Activated CD4-positive, alpha-beta T cell treated with anti-CD3 and anti-CD28 coated beads, Interleukin-2, amount 10 ng/mL, durations not matched to agents 24 days and 14 days (primary cell): ENCODE measurements around the gene DRD3. TPM values are rescaled to one million over a fixed set of nuclear protein-coding genes. Genes with fewer than 3 reads are reported as not detected.

Experiments
- DNase-seq: peaks from one replicate; pipeline ENCODE4 v3.0.0; 2022
- H3K27ac Mint-ChIP-seq: one replicate; pipeline ENCODE4 v1.8.0; 2022; ENCODE audit warnings: mild to moderate bottlenecking, mixed read lengths
- H3K27me3 Mint-ChIP-seq: one replicate; pipeline ENCODE4 v1.8.0; 2022; ENCODE audit warnings: mixed read lengths
- H3K36me3 Mint-ChIP-seq: one replicate; pipeline ENCODE4 v1.8.0; 2022; ENCODE audit warnings: low read depth, mild to moderate bottlenecking, mixed read lengths
- H3K4me1 Mint-ChIP-seq: one replicate; pipeline ENCODE4 v1.8.0; 2021; ENCODE audit warnings: mixed read lengths
- H3K4me3 Mint-ChIP-seq: one replicate; pipeline ENCODE4 v1.8.0; 2022; ENCODE audit warnings: mild to moderate bottlenecking, moderate library complexity, mixed read lengths
- H3K9me3 Mint-ChIP-seq: one replicate; pipeline ENCODE4 v1.8.0; 2021; ENCODE audit warnings: mixed read lengths
- intact Hi-C: fragments of 100-400 bp; cut with micrococcal nuclease; formaldehyde crosslinking; loops from one replicate; pipeline ENCODE4 v1.15.1; 2023
- total RNA-seq: library from RNA; stranded (reverse); gene quantifications from 2 replicates; pipeline ENCODE4 v1.2.3, GENCODE V29; 2022

The DRD3 gene
- total RNA-seq, 1 donor from 2014 or later = not detected

DNA sequence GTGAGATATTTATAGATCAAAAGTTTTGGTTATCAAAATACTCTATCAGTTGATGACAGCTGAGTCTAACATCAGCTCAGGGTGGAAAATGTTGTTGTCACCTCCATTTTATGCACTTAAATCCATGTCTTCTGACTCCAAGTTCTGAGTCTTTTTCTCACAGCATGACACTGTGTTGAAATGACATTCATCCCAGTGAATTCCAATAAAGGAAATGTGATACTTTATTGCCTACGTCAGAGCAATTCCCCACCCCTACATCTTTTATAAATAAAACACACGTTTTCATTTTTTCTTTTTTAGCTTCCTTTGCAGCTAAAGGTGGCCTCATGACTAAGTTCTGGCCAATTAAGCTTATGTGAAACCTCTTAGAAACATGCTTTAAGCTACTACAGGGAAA lies 10.7 kb downstream of the DRD3 start:
- Mint-ChIP-seq H3K4me3 (no peak overlapping the region), H3K36me3 (no peaks in the 10 kb centered on the region), H3K4me1 (no peaks in the 10 kb centered on the region), H3K9me3 (no peaks in the 10 kb centered on the region), H3K27me3 (peaks cover 9% of the 10 kb centered on the region), H3K27ac (no peak overlapping the region)
- DNase-seq = no peak
- intact Hi-C loops = no loop called here

DNA sequence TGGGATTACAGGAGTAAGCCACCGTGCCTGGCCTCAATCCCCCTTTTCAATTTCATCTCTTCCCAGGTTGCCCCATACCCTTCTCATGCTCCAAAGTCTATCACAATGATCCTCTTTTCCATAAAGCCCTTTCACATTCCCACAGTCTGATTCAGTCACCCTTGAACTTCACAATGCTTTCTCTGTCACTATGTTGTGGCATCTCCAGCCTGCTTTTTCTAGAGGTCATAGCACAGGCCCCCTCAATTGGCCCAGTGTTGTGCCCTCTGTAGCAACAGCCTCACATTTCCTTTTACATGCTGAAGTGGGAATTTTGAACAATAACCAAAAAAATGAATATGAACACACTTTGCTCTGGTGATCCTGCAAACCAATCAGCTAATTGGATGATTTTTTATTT lies 21.5 kb downstream of the DRD3 start:
- Mint-ChIP-seq H3K9me3 (no peaks in the 10 kb centered on the region), H3K4me3 (no peak overlapping the region), H3K36me3 (no peaks in the 10 kb centered on the region), H3K27ac (no peak overlapping the region), H3K27me3 (peaks cover 12% of the 10 kb centered on the region), H3K4me1 (peaks cover under 1% of the 10 kb centered on the region)
- no peak for DNase-seq
- intact Hi-C loops = loop anchor here (10.0 kb wide), 1 partner anchor 1657 kb away; no protein-coding TSS in a partner anchor

DNA sequence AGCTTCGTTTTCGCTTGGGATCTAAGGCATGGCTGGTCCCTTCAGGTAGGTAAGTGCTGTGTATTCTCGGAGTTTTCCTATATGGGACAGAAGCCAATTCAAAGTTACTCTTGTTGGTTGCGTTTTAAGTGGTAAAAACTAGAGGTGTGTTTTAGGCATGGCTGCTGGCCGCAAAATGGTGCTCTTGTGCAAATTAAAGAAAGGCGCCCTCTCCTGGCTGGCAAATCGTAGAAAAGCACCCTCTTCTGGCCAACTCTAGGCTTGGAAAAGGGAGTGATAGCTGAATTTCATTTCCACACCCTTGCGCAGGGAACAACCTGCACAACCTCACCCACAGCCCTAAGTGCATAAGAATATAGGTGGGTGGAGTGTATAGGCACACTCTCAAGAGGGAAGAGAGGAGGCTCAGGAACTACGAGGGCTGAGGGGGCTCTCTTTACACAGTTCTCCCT lies 23.5 kb downstream of the DRD3 start:
- H3K27ac Mint-ChIP-seq = no peak overlapping the region
- intact Hi-C loops = loop anchor here (10.0 kb wide), 1 partner anchor 1659 kb away; no protein-coding TSS in a partner anchor
- peaks cover 12% of the 10 kb centered on the region for H3K27me3 Mint-ChIP-seq
- H3K36me3 Mint-ChIP-seq = no peaks in the 10 kb centered on the region
- DNase-seq = peak; percentile 67
- H3K4me1 Mint-ChIP-seq = peaks cover 3% of the 10 kb centered on the region
- no peaks in the 10 kb centered on the region for H3K9me3 Mint-ChIP-seq
- H3K4me3 Mint-ChIP-seq = no peak overlapping the region

DNA sequence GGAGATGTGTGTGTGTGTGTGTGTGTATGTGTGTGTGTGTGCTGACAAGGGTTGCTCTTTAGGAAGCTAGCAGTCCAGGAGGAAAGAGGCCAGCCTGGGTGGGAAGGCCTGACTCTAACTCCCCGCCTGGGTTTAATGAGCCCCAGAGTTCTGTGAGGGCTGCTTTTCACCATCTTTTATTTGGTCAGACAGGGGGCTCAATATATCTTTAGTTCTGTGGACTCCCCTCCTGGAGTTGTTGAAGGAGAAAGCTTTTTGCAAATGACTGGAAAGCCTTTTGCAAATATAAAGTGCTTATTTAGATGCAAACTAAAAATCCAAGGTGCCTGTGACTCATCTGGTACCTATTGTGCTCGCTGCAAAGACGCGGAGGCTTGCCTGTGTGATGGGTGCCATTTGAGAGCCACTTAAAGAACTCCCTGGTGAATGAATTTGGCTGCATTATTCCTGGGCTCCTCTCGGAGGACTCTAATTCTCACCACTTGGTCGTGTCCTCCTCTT lies 24.5 kb downstream of the DRD3 start:
- Mint-ChIP-seq H3K27me3 (peaks cover 12% of the 10 kb centered on the region), H3K4me3 (no peak overlapping the region), H3K4me1 (peaks cover 3% of the 10 kb centered on the region), H3K9me3 (no peaks in the 10 kb centered on the region), H3K27ac (no peak overlapping the region), H3K36me3 (no peaks in the 10 kb centered on the region)
- no peak for DNase-seq
- intact Hi-C loops = loop anchor here (1.0 to 10.0 kb wide), 2 partner anchors 142 to 1660 kb away; no protein-coding TSS in a partner anchor

DNA sequence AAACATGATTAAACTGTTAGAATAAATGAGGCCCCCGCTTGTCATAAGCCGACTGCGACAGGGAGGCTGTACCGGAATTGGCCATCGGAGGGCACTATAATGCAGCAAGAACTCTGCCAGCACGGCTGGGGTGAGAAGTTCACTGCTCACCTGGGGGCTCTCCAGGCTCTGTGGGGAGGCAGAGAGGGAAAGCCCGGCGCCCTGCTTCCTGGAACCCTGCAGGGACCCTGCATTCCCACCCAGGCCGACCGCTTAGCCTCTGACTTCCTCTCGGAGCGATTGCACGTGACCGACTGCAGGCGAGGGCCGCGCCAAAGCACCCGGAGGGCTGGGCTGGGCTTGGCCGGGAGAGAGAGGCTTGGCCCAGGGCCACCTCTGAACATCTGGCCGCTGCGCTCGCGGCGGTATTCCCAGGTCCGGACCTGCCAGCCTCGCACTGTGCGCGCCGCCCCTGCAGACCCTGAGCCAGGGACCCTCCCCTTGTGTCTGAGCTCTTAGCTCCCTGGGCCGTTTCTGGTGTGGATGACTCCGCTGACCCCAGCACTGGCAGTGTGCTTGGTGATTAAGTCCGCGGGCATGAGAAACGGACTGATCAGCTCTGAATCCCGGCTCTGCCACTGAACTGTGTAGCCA lies 26.2 kb downstream of the DRD3 start:
- no peaks in the 10 kb centered on the region for H3K9me3 Mint-ChIP-seq
- no peaks in the 10 kb centered on the region for H3K36me3 Mint-ChIP-seq
- peaks cover 3% of the 10 kb centered on the region for H3K4me1 Mint-ChIP-seq
- no peak overlapping the region for H3K27ac Mint-ChIP-seq
- peak overlapping the region; percentile 54 for H3K4me3 Mint-ChIP-seq
- H3K27me3 Mint-ChIP-seq = peaks cover 7% of the 10 kb centered on the region
- DNase-seq = peak; percentile 92
- intact Hi-C loops = loop anchor here (1.0 to 10.0 kb wide), 7 partner anchors 61 to 1662 kb away; no protein-coding TSS in a partner anchor

DNA sequence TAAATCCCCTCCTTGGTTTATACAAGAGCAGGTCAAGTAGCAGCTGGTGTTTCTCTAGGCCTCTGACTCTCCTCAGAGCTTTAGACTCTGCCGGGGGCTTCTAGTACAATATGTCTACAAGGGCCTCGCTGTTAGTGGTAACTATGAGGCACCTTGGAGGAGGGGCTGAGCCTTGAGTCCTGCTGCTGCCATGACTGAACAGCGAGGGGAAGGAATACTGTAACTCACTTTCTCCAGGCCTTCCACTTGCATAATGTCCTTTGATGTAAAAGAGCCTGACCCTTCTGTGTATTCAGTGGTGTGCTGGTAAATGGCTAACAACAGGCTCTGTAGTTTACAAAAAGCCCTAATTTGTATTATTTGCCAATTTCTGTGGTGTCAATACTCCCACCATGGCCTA lies 27.8 kb downstream of the DRD3 start:
- Mint-ChIP-seq H3K4me1 (peaks cover 3% of the 10 kb centered on the region), H3K36me3 (no peaks in the 10 kb centered on the region), H3K27ac (no peak overlapping the region), H3K4me3 (no peak overlapping the region), H3K9me3 (no peaks in the 10 kb centered on the region), H3K27me3 (peaks cover 8% of the 10 kb centered on the region)
- DNase-seq = no peak
- intact Hi-C loops = loop anchor here (10.0 kb wide), 1 partner anchor 1664 kb away; no protein-coding TSS in a partner anchor

DNA sequence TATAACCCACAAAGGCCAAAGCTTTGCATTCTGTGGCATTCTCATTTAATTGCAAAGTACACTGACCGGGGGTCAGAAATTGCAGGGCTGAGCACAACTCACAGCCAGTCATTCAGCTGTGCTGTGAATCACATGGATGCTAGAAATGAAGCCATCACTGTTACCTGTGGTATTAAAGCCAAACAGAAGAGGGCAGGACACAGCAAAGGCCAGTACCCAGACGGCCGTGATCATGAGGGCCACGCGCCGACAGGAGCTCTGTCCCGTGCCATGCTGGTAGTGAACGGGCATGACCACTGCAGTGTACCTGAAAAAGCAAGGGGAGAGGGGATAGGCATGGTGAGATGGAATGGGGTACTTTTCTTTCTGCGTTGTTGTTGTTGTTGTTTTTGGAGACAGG lies 31.6 kb downstream of the DRD3 start:
- Mint-ChIP-seq H3K27me3 (peaks cover 4% of the 10 kb centered on the region), H3K4me1 (peaks cover 5% of the 10 kb centered on the region), H3K27ac (no peak overlapping the region), H3K36me3 (no peaks in the 10 kb centered on the region), H3K4me3 (no peak overlapping the region), H3K9me3 (no peaks in the 10 kb centered on the region)
- no peak for DNase-seq
- intact Hi-C loops = no loop called here

DNA sequence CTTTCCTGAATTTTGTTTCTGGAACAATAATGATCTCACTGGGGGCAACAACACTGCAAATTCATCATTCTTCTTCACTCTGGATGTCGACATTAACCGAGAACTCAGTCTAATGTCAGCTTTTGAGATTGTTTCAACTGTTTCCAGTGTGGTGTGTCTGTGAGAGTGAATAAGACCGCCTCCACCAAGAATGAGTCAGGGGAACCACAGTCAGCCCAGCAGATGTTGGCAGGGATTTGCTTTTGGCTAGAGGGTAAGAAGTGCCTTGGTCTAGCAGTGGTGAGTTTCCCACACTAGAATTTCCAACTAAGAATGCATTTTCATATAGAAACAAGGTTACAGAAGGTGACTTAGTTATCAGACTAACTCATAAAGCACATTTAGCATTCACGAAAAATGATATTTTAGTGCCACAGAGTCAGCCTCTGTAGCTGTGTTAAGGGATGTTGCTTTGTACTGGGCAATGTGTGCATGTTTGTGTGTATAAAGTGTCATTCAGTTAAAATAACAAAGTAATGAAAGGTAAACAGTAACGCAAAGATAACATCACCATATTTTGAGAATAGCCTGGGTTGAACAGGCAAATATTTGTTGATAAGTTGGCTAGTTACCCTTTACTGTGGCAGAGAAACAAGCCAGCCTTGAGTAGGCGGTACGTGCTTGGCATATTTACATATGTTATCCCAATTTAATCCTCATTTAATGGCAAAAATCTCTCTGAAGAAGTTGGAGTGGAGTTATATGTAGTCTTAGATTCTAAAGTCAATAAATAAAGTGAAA lies 33.8 kb downstream of the DRD3 start:
- H3K4me1 Mint-ChIP-seq = peaks cover 2% of the 10 kb centered on the region
- no peaks in the 10 kb centered on the region for H3K36me3 Mint-ChIP-seq
- peaks cover 4% of the 10 kb centered on the region for H3K27me3 Mint-ChIP-seq
- H3K4me3 Mint-ChIP-seq = no peak overlapping the region
- no peaks in the 10 kb centered on the region for H3K9me3 Mint-ChIP-seq
- intact Hi-C loops = no loop called here
- no peak for DNase-seq
- no peak overlapping the region for H3K27ac Mint-ChIP-seq

DNA sequence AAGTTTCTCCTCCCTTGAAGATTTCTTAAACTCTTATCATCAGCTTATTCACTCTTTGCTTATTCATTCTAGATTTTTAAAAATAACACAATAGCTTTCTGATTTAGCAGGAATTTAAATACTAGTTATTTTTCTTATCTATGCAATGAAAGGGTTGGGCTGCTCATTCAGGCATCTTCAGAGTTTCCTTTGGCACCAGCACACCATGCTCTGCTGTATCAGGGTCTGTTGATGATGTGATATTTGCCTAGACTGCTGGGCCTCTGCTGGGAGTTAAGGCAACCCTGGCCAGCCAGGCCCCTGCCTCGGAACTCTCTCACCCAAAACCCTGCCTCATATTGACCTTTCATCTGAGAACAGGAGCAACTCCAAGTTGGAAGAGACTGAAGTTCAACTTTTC lies 35.0 kb downstream of the DRD3 start:
- DNase-seq = no peak
- Mint-ChIP-seq H3K27me3 (peaks cover 7% of the 10 kb centered on the region), H3K4me3 (no peak overlapping the region), H3K9me3 (no peaks in the 10 kb centered on the region), H3K27ac (no peak overlapping the region), H3K4me1 (peaks cover 2% of the 10 kb centered on the region), H3K36me3 (no peaks in the 10 kb centered on the region)
- intact Hi-C loops = no loop called here

DNA sequence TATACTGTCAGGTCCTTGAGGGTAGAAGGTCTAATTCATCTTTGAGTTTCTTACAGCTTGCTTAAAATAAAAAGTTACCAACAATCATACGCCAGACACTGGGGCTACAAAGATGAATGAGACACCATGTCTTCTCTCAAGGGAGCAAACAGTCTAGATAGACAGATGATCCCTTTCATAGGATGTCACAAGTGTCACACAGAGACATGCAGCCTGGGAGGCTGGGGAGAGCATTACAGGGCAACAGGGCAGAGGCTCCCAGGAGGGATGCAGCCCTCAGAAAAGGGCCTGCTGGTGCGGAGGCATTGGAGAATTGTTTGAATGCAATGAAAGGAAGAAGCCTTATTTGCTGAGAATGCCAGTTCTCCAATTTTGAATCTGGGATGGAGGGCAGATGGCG lies 39.0 kb downstream of the DRD3 start:
- no peak for DNase-seq
- H3K36me3 Mint-ChIP-seq = no peaks in the 10 kb centered on the region
- H3K9me3 Mint-ChIP-seq = peaks cover 4% of the 10 kb centered on the region
- H3K4me3 Mint-ChIP-seq = no peak overlapping the region
- intact Hi-C loops = no loop called here
- H3K4me1 Mint-ChIP-seq = peaks cover 1% of the 10 kb centered on the region
- H3K27me3 Mint-ChIP-seq = peaks cover 3% of the 10 kb centered on the region
- no peak overlapping the region for H3K27ac Mint-ChIP-seq

DNA sequence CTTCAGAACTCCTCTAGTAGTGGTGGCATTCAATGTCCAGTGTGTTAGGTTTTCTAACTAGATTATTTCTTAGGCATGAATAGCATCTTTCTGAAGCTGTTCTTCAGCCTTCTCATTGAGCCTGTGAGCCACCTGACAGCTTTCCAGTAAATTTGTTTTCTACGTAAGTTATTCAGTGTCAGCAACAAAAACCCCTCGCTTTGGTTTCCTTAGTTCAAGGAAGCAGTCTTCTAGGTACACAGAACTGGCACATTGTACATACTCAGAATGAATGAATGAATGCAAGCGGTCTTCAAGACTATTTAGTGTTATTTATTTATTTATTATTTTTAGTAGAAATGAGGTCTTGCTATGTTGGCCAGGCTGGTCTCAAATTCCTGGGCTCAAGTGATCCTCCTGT lies 44.9 kb downstream of the DRD3 start:
- H3K27me3 Mint-ChIP-seq = no peaks in the 10 kb centered on the region
- intact Hi-C loops = no loop called here
- no peaks in the 10 kb centered on the region for H3K4me1 Mint-ChIP-seq
- no peak overlapping the region for H3K27ac Mint-ChIP-seq
- H3K9me3 Mint-ChIP-seq = peaks cover 4% of the 10 kb centered on the region
- no peak overlapping the region for H3K4me3 Mint-ChIP-seq
- no peak for DNase-seq
- H3K36me3 Mint-ChIP-seq = no peaks in the 10 kb centered on the region

DNA sequence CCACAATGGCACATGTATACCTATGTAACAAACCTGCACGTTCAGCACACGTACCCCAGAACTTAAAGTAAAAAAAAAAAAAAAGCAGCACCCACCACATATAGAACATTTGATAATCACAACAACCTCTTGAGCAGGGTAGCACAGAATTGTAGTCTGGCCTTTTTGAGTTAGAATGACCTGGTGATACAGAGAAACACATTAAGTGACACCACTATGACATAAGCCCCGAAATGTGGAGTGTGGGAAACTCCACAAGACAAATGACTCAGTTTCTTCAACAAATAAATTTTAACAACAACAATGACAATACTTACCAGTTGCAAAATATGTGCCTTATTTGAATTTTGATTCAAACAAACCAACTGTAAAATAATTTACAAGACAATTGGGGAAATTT lies 46.4 kb downstream of the DRD3 start:
- Mint-ChIP-seq H3K36me3 (no peaks in the 10 kb centered on the region), H3K27me3 (no peaks in the 10 kb centered on the region), H3K4me1 (no peaks in the 10 kb centered on the region), H3K9me3 (peaks cover 4% of the 10 kb centered on the region), H3K4me3 (no peak overlapping the region), H3K27ac (no peak overlapping the region)
- DNase-seq = no peak
- intact Hi-C loops = no loop called here

DNA sequence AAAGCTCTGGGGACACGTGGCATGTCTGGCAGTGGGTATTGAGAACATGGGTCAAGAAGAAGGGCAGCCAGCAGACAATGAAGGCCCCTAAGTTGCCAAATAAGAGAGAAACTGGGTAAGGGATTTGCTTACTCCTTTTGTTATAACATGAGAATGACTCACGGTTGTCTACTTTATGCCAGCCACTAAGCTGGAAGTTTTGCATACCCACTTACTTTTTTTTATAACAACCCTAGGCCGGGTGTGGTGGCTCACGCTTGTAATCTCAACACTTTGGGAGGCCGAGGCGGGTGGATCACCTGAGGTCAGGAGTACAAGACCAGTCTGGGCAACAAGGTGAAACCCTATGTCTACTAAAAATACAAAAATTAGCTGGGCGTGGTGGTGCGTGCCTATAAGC lies 50.0 kb downstream of the DRD3 start:
- DNase-seq = no peak
- Mint-ChIP-seq H3K36me3 (no peaks in the 10 kb centered on the region), H3K27me3 (no peaks in the 10 kb centered on the region), H3K4me3 (no peak overlapping the region), H3K9me3 (no peaks in the 10 kb centered on the region), H3K4me1 (no peaks in the 10 kb centered on the region), H3K27ac (no peak overlapping the region)
- intact Hi-C loops = no loop called here

DNA sequence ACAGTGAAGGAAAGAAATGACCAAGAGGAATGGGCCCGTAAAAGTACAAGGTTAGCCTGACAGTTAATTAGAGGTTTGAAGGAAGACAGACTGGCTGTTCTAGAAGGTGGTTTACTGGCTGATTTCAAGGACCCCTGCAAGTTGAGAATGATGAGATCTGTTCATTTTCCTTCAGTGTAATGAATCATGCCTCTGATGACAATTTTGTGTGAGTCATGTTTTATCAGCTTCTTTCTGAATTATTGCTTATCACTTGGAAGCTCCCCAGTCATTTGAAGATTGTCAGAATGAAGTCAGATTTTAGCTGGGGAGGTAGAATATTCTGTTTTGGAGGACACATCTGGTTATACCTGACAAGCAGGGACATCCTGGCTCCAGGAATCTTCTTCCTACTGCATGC lies 50.6 kb downstream of the DRD3 start:
- Mint-ChIP-seq H3K4me1 (no peaks in the 10 kb centered on the region), H3K27ac (no peak overlapping the region), H3K9me3 (no peaks in the 10 kb centered on the region), H3K36me3 (no peaks in the 10 kb centered on the region), H3K4me3 (no peak overlapping the region), H3K27me3 (no peaks in the 10 kb centered on the region)
- intact Hi-C loops = no loop called here
- DNase-seq = no peak
